ENCODE measurements around the gene EIF4B. TPM values are rescaled to one million over a fixed set of nuclear protein-coding genes. Genes with fewer than 3 reads are reported as not detected.

The EIF4B gene
- total RNA-seq, 4 donors from 2014 or later = 297 to 484 (median 401) TPM

DNA sequence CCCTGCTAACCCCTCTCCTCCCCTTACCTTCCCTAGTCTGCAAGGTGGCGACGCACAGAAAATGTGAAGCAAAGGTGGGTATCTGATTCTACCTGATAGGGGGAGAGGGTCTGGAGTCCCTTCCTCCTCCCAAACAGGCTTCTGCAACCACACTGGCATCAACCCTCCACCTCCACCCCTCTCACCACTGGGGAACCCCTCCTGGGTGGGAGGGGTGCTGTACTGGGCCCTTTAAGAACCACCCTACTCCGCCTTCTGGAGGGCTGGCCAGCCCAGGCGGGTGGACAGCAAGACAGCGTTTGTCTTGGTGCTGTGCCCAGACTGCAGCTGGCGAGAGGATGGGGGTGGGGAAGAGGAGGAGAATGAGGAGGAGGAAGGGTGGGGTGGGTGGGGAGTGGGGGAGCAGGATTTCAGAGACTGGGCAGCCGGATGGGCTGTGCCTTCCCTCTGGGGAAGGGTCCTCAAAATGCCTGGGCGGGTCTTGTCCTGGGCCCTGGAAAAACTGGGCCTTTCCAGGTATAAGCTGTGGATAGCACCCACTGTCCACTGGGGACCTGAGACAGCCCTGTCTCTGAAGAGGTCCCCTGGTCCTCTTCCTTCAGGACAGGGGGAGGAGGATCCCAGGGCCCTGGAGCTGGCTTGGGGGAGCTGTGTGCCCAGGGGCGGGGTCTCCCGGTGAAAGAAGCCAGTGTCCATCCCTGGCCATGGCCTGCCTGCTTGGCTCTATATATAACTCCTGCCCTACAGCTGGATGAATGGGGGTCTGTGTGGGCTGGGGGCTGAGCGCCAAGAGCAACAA lies 46.4 kb downstream of the EIF4B start:
- H3K9me3 ChIP-seq = no peaks in the 10 kb centered on the region
- TF ChIP-seq POLR2A (IDR thresholded peaks at IDR 0.05) = peak; percentile 24 to 54
- TF ChIP-seq EP300 (IDR thresholded peaks at IDR 0.05) = peak in 1 of 2 donors; percentile 93
- TF ChIP-seq, protein P1, sequence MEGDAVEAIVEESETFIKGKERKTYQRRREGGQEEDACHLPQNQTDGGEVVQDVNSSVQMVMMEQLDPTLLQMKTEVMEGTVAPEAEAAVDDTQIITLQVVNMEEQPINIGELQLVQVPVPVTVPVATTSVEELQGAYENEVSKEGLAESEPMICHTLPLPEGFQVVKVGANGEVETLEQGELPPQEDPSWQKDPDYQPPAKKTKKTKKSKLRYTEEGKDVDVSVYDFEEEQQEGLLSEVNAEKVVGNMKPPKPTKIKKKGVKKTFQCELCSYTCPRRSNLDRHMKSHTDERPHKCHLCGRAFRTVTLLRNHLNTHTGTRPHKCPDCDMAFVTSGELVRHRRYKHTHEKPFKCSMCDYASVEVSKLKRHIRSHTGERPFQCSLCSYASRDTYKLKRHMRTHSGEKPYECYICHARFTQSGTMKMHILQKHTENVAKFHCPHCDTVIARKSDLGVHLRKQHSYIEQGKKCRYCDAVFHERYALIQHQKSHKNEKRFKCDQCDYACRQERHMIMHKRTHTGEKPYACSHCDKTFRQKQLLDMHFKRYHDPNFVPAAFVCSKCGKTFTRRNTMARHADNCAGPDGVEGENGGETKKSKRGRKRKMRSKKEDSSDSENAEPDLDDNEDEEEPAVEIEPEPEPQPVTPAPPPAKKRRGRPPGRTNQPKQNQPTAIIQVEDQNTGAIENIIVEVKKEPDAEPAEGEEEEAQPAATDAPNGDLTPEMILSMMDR (IDR thresholded peaks at IDR 0.05) = no peak
- H3K27me3 ChIP-seq = no peaks in the 10 kb centered on the region
- H3K4me3 ChIP-seq = peak overlapping the region; percentile 54 to 89 (median 70)
- peaks cover 4 to 93% (median 57%) of the 10 kb centered on the region in 4 donors for H3K4me1 ChIP-seq
- peaks cover 0 to 37% (median 7%) of the 10 kb centered on the region in 3 donors for H3K36me3 ChIP-seq
- peak; percentile 91 to 94 for DNase-seq (ENCODE audit: low spot score in 2 of 2)
- WGBS, 2 donors = 26 to 28% methylated on average over 8 to 11 of the region's 11 CpGs
- H3K27ac ChIP-seq = peak overlapping the region; percentile 94 to 100 (median 97)

DNA sequence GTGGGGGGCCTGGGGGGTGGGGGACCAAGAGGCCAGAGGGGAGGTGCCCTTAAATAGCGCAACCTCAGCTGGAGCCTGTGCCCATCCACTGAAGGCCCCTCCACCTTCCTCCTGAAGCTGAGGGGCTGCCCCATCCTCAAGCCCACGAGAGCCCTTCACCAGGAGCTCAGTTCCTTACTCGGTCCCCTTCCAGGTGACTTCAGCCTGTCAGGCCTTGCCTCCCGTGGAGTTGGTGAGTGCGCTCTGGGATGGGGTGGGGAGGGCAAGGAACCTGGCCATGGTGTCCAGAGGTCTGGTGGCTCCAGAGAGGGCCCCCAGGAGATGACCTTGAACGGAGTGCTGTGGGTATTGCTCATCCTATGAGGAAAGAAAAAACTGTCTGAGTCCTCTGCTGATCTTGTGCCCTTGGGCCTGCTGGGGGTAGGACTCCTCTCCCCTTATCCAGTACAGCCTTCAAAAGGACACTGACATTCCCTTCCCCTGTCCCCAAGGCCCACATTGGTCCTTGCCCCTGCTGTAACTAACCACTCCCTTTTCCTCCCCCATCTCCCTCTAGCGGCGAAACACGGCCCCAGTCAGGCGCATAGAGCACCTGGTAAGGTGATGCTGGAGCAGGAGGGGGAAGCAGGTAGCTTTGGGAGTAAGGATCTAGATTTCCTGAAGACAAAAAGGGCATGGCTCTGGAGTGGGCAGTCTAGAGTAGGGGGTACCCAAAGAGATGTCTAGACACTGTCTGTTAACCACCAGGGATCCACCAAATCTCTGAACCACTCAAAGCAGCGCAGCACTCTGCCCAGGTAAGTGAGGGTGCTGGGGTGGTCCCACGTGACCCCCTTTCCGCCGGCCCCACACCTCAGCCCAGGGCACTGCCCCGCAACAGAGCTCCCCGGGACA lies 47.2 kb downstream of the EIF4B start:
- peak in 1 of 2 donors; percentile 47 for DNase-seq (ENCODE audit: low spot score in 2 of 2)
- Histone ChIP-seq H3K4me3 (peak overlapping the region; percentile 30 to 89 (median 50)), H3K9me3 (no peaks in the 10 kb centered on the region), H3K27ac (peak overlapping the region; percentile 94 to 100 (median 97)), H3K27me3 (no peaks in the 10 kb centered on the region), H3K4me1 (peaks cover 4 to 95% (median 51%) of the 10 kb centered on the region in 4 donors), H3K36me3 (peaks cover 0 to 45% (median 8%) of the 10 kb centered on the region in 3 donors)
- TF ChIP-seq POLR2A (IDR thresholded peaks at IDR 0.05) (no peak), EP300 (IDR thresholded peaks at IDR 0.05) (peak in 1 of 2 donors; percentile 24)
- TF ChIP-seq, protein P1 (IDR thresholded peaks at IDR 0.05) = peak; percentile 58 to 77 (median 72)
- WGBS, 2 donors = 15 to 24% methylated on average over 12 to 14 of the region's 16 CpGs

DNA sequence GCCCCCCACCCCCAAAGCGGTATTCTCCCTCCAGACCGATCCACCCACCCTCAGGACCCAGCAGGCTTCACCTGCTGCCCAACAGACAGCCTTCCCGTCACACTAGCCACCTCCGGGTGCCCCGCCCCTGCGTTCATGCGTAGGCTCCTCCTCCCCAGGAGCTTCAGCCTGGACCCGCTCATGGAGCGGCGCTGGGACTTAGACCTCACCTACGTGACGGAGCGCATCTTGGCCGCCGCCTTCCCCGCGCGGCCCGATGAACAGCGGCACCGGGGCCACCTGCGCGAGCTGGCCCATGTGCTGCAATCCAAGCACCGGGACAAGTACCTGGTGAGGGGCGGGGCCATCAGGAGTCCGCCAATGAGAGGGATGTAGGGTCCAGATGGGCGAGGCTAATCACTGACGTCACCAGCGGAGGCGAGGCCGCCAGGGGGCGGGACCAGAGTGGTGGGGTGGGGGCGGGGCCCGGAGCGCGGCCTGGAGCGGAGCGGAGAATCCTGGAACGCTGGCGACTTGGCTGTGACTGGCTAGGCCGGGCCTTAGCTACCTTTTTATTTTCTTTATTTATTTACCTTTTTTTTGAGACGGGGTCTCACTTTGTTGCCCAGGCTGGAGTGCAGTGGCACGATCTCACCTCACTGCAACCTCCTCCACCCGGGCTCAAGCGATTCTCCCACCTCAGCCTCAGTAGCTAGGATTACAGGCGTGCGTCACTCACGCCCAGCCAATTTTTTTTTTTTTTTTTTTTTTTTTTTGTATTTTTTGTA lies 48.0 kb downstream of the EIF4B start:
- peaks cover 0 to 53% (median 8%) of the 10 kb centered on the region in 3 donors for H3K36me3 ChIP-seq
- 7 to 15% methylated on average over 37 to 48 of the region's 48 CpGs for WGBS, 2 donors

DNA sequence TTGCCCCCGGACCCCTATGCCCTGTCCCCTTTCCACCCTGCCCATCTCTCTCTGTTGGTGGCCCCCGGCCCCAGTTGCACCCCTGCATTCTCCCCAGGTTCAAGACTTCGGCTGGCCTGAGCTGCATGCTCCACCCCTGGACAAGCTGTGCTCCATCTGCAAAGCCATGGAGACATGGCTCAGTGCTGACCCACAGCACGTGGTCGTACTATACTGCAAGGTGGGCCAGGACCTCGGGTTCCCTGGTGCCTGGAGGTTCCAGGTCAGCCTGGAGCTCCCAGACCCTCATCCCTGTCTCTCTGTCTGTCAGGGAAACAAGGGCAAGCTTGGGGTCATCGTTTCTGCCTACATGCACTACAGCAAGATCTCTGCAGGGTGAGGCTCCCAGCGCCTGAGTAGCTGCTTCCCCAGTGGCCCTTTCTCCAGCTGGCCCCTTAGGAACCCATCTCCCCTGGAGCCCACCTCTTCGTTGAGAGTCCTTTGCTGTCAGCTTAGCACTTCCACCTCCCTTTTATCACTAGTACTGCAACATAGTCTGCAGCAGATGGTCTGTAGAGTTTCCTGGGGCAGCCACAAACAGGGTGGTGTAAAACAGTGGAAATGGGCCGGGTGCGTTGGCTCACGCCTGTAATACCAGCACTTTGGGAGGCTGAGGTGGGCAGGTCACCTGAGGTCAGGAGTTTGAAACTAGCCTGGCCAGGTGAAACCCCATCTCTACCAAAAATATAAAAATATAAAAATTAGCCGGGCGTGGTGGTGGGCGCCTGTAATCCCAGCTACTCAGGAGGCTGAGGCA lies 49.4 kb downstream of the EIF4B start:
- TF ChIP-seq, protein P1 (IDR thresholded peaks at IDR 0.05) = no peak
- TF ChIP-seq EP300 (IDR thresholded peaks at IDR 0.05) (no peak), POLR2A (IDR thresholded peaks at IDR 0.05) (no peak)
- peaks cover 0 to 67% (median 11%) of the 10 kb centered on the region in 3 donors for H3K36me3 ChIP-seq
- H3K27me3 ChIP-seq = no peaks in the 10 kb centered on the region
- WGBS, 2 donors = 80 to 88% methylated on average over 15 of the region's 15 CpGs
- peak overlapping the region in 3 of 4 donors; percentile 95 to 100 (median 99) for H3K27ac ChIP-seq
- no peaks in the 10 kb centered on the region for H3K9me3 ChIP-seq
- no peak overlapping the region for H3K4me3 ChIP-seq
- peaks cover 4 to 99% (median 47%) of the 10 kb centered on the region in 4 donors for H3K4me1 ChIP-seq
- DNase-seq (ENCODE audit: low spot score in 2 of 2) = peak in 1 of 2 donors; percentile 11

More for the DNA sequence above, 48.0 kb downstream of the EIF4B start:
- peak overlapping the region; percentile 94 to 100 (median 97) for H3K27ac ChIP-seq
- no peaks in the 10 kb centered on the region for H3K9me3 ChIP-seq
- peak; percentile 94 to 95 for DNase-seq (ENCODE audit: low spot score in 2 of 2)
- peaks cover 4 to 95% (median 43%) of the 10 kb centered on the region in 4 donors for H3K4me1 ChIP-seq
- TF ChIP-seq, protein P1 (IDR thresholded peaks at IDR 0.05) = peak in 1 of 5 experiments; percentile 7
- peak in 1 of 2 donors; percentile 91 for TF ChIP-seq EP300 (IDR thresholded peaks at IDR 0.05)
- TF ChIP-seq POLR2A (IDR thresholded peaks at IDR 0.05) = peak in 1 of 2 donors; percentile 71
- H3K27me3 ChIP-seq = no peaks in the 10 kb centered on the region
- peak overlapping the region; percentile 30 to 89 (median 50) for H3K4me3 ChIP-seq

Measured in tibial nerve (tissue), 4 donors.